AG10803 (cell line): ENCODE results near the gene STK24.
A peak's percentile ranks its signal among the peaks of the same experiment; 100 is the strongest.

ENCODE experiments used
- DNase-seq: peaks from one replicate; pipeline ENCODE4 v3.0.0; 2010; ENCODE audit warnings: low read depth
- H3K4me3 ChIP-seq: 2 replicates; pipeline ENCODE4 v1.5.1; 2011; ENCODE audit warnings: mild to moderate bottlenecking, low read length, control low read depth
- CTCF ChIP-seq: conservative IDR thresholded peaks from 2 replicates; pipeline ENCODE4 v1.5.1; 2011; ENCODE audit warnings: mild to moderate bottlenecking, low read length, control low read depth, inconsistent platforms

Gene STK24

GRCh38 chr13:98489446-98490194 lies 87.3 kb downstream of the STK24 start:
- H3K4me3 ChIP-seq, result no peak overlapping the region
- TF ChIP-seq CTCF, result no peak
- DNase-seq, result no peak

- no peak overlapping the region for H3K4me3 ChIP-seq
- TF ChIP-seq CTCF, result no peak
- no peak for DNase-seq
Measured at GRCh38 chr13:98488736-98489135, 88.2 kb downstream of the STK24 start.

- H3K4me3 ChIP-seq, result no peak overlapping the region
Measured at GRCh38 chr13:98487522-98487921, 89.4 kb downstream of the STK24 start.

GRCh38 chr13:98487016-98487415 lies 89.9 kb downstream of the STK24 start:
- H3K4me3 ChIP-seq, result no peak overlapping the region
- peak; percentile 40 for DNase-seq
- no peak for TF ChIP-seq CTCF

More at GRCh38 chr13:98487522-98487921, 89.4 kb downstream of the STK24 start:
- TF ChIP-seq CTCF, result no peak
- DNase-seq, result no peak

- TF ChIP-seq CTCF, result no peak; the same call in 1 of the 2 replicates
- no peak overlapping the region for H3K4me3 ChIP-seq
- no peak for DNase-seq
Measured at GRCh38 chr13:98486412-98486811, 90.5 kb downstream of the STK24 start.

GRCh38 chr13:98485561-98485960 lies 91.3 kb downstream of the STK24 start:
- H3K4me3 ChIP-seq, result no peak overlapping the region
- DNase-seq, result no peak
- no peak for TF ChIP-seq CTCF
